Endometrium (tissue), 2 donors: ENCODE measurements around the gene DNAH9.
"Not testable (repeated sequence)": the region's sequence is repeated elsewhere in the genome, so short reads cannot be mapped to it uniquely, and the experiment has no call there.

Experiments
- FAIRE-seq: peaks from 2 replicates; lab custom pipeline; 2012; peaks lifted over from hg19 to GRCh38; lab: Jason Lieb, UNC
- donor health status: control.
- donor health status: control.

Gene DNAH9

DNA sequence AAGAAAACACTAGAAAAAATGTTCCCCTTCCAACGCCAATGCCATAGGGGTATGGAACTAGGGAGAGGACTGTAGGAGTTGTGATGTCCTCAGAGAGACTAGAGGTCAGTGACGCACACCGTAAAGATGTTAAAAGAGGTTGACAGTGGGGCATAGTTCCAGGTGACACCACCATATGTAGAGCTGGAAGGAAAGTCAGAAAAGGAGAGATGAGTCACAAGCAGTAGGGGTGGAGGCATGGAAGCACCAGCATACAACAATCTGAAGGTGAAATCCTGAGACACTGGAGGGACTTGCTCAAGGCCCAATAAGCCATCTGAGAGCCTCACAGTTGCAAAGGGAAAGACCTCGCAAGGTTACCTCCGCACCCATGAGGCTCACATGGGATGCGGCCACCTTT, 323.0 kb downstream of the DNAH9 start:
- no peak for FAIRE-seq

GRCh38 chr17:11922638-11923037, 324.4 kb downstream of the DNAH9 start:
- no peak for FAIRE-seq

GRCh38 chr17:11924076-11924475, 325.8 kb downstream of the DNAH9 start:
- no peak for FAIRE-seq

GRCh38 chr17:11925262-11926021, 327.2 kb downstream of the DNAH9 start:
- no peak for FAIRE-seq

DNA sequence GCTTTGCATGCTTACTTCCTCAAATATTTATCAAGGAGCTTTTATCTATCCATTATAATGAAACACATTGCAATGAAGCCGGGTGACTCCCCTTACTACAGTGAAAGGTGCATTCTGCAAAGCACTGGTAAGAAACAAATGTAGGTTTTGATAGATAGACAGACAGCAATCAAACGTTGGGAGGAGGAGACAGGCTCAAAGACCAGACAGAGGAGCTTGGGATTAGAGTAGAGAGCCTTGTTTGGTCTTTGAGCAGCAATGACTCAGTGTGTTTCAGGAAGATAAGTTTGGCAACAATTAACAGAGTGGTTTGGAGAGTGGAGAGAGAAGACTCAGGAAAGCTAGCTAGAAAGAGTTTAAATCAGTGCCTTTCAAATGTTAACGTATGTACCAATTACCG, 330.2 kb downstream of the DNAH9 start:
- no peak for FAIRE-seq

DNA sequence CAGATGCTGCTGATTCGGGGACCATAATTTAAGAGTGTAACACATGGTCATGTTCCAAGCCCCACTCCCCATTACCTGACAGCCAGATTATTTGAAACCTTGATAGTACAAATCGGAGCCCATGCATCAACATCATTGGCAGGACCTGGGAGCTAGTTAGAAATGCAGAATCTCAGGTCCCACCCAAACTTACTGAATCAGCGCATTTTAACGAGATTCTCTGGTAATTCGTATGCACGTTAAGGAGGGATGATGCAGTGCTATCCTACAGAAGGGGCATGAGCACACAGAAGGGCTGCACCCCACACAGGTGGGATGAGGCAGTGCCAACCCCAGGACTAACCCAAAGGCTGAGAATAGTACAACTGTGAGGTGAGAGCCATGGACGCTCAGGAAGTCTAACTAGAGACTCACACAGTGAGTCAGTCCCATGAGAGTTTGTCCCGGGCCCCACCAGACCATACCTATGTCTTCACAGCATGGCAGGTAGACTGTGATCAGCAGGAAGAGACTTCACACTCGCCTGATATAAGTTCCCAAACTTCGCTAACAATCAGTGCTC, 334.1 kb downstream of the DNAH9 start:
- no peak for FAIRE-seq

GRCh38 chr17:11935734-11936406, 337.6 kb downstream of the DNAH9 start:
- peak; percentile 70 for FAIRE-seq

GRCh38 chr17:11940904-11941303, 342.6 kb downstream of the DNAH9 start:
- no peak for FAIRE-seq

DNA sequence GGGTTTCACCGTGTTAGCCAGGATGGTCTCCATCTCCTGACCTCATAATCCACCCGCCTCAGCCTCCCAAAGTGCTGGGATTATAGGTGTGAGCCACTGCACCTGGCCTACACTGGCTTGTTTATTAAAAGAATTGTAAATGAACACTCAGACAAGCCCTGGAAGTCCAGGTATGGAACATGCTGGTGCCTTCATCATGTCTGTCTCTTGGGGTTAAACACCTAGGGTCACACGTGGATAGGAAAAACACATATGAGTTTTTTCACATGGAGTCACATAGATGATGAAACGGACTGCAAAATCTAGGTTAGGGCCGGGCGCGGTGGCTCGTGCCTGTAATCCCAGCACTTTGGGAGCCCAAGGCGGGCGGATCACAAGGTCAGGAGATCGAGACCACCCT, 344.8 kb downstream of the DNAH9 start:
- FAIRE-seq: not testable (repeated sequence)

DNA sequence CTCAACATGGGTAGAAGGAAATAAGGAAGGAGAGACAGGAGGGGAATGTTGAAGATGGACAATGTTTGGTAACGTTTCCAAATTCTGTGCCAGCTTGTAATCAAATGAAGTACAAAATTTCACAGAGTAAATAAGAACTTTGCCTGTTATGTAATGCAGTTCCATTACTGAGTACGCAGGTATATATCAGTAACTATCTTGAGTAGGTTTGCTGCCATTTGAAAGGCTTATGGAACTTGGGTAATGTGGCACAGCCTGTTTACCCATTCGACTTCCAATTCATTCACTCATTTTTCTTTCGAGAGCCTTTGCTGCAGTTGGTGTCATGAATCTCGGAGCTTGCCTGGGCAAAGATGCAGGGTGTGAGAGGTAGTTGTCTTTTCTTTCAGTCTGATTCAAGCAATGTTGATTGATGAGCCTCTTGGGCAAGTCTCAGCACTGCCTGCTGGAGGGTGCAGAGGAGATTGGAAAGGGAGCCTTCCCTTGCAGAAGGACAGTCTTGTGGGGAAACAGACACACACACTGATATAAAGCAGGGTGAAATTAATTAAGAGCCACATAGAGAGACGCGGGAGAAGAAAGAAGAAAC, 345.6 kb downstream of the DNAH9 start:
- no peak for FAIRE-seq

- FAIRE-seq: no peak
These were observed 346.3 kb downstream of the DNAH9 start for GRCh38 chr17:11944587-11944986.

DNA sequence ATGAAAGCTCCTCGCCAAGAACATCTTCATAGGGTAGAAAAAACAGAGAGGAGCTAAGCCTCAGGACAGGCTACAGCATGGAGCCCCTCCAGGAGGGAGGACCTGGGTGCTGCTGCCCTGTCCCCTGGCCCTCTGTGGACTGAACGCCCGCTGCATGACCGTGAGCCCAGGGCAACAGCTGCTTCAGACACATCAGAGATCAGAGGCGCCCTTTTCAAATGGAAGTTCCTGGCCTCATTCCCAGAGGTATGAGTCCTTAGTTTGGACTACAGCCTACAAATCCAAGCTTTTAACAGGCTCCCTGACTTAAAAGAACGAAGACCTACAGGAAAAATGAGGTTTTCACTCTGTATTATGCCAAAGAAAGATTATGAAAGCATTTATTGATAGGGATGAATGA, 350.5 kb downstream of the DNAH9 start:
- FAIRE-seq: no peak

DNA sequence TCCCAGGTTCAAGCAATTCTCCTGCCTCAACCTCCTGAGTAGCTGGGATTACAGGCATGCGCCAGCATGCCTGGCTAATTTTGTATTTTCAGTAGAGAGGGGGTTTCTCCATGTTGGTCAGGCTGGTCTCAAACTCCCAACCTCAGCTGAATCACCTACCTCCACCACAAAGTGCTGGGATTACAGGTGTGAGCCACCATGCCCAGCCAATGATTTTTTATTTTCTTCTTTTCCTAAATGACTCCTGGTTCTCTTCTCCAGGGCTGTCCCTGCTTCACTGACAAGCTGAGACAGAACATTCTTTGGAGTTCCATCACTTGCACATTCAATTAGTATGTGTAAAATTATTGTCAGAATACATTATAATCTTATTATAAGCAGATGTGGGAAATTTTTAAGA, 351.3 kb downstream of the DNAH9 start:
- not testable (repeated sequence) for FAIRE-seq

DNA sequence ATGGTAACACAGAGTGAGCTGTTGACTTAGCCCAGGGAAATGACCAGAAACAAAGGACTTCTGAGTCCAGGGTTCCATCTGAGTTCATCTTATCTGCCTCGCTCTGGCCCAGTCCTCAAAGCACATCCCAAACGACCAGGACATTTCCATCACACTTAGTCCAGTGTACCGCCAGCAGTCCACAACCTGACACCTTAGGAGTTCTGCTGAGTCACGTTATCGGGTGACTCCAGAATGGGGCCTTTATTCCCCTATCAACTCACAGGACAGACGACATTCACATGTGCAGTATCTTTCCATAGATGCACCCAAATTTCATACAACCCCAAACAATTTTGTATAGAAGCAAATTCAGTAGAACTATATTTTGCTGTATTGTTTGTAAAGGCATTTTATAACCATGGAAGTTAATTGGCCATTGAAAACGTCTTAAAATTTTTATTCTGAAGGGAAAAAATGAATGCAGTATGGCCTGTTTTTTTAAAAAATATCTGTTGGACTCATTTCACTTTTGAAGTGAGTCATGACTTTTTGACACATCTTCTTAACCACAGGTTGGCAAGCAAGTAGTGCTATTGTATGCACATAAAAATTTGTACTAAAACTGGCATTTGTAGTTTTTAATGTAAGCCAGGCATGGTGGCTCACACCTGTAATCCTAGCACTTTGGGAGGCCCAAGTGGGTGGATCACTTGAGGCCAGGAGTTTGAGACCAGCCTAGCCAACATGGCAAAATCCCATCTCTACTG, 352.7 kb downstream of the DNAH9 start:
- FAIRE-seq: no peak

- FAIRE-seq: no peak
These were observed 354.3 kb downstream of the DNAH9 start for GRCh38 chr17:11952610-11953009.

- FAIRE-seq: no peak
These were observed 355.7 kb downstream of the DNAH9 start for GRCh38 chr17:11953924-11954323.

DNA sequence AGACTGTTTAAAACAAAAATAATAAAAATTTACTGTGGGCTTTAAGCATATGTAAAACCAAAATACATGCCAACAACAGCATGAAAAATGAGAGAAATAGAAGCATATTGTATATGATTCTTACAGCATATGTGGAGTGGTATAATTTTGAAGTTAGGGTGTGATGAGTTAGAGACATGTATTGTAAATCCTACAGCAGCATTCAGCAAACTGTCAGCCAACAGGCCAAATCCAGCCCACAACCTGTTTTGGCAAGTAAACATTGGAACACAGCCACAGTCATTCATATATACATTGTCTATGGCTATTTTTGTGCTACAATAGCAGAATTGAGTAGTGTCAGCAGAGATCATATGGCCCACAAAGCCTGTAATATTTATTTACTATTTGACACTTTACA, 356.7 kb downstream of the DNAH9 start:
- FAIRE-seq: no peak

GRCh38 chr17:11969565-11969964, 371.3 kb downstream of the DNAH9 start:
- no peak for FAIRE-seq

DNA sequence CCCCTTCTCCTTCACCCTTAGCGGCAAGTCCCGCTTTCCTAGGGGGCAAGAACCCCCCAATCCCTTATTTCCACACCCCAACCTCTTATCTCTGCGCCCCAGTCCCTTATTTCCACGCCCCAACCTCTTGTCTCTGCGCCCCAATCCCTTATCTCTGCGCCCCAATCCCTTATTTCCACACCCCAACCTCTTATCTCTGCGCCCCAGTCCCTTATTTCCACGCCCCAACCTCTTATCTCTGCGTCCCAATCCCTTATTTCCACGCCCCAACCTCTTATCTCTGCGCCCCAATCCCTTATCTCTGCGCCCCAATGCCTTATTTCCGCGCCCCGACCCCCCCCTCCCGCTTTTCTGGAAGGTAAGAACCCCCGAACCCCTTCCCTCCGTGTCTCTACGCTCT, 374.5 kb downstream of the DNAH9 start:
- not testable (repeated sequence) for FAIRE-seq

DNA sequence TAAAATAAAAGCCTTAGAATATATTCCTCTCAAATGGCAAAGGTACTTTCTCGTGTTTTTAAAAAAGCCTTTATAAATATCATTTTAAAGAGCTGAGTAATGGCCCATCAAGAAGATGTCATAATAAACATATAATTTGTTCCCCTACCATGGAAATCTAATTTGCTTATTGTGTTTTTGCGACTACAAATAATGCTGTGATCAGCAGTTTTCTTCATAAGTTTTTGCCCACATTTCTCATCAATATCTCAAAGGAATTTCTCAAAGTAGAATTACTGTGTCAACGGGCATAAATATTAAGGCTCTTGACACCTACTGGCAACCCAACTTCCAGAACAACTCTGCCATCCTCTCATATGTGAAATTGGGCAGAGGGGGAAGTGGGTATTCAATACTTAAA, 381.5 kb downstream of the DNAH9 start:
- FAIRE-seq: no peak

GRCh38 chr17:11980813-11981212, 382.5 kb downstream of the DNAH9 start:
- FAIRE-seq: no peak

GRCh38 chr17:11981862-11982261, 383.6 kb downstream of the DNAH9 start:
- FAIRE-seq: no peak
